ENCODE measurements around the gene TMCC3. TPM values are rescaled to one million over a fixed set of nuclear protein-coding genes. Genes with fewer than 3 reads are reported as not detected.

Gene TMCC3
- total and polyA plus RNA-seq, 2 experiments from 2014 or later: 1.4 to 3.6 TPM

DNA sequence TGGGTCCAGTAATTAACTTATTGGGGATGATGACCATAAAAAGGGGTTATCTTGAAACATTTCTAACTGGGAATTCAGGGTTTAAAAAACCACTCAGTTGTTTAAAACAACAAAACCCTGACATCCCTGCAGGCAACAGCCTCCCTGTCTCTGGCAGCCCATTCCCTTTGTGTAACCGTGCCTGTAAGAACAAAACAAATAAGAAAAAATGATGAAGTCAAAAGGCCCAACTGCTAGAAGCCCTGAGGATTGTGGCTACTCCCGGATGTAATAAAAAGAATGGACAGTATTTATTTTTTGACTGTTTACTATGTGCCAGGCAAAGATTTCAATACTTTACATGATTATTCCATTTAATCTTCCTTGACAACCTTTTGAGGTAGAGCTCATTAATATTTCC, 75.3 kb downstream of the TMCC3 start:
- no peaks in the 10 kb centered on the region for H3K4me1 ChIP-seq (ENCODE audit: insufficient read depth)
- no peaks in the 10 kb centered on the region for H3K4me1 Mint-ChIP-seq
- H3K9me3 Mint-ChIP-seq: no peaks in the 10 kb centered on the region
- no peaks in the 10 kb centered on the region for H3F3A ChIP-seq (replicated peaks; ENCODE audit: low read depth)
- DNase-seq (ENCODE audit: low spot score): no peak
- H3K27me3 ChIP-seq (ENCODE audit: insufficient read depth): no peaks in the 10 kb centered on the region
- H3K27me3 Mint-ChIP-seq (ENCODE audit: insufficient read depth, low read depth, poor library complexity): peaks cover 2% of the 10 kb centered on the region
- no peak overlapping the region for H3K4me3 Mint-ChIP-seq
- 0 out of 2 replicates have a peak, but pooled peaks cover 3% of the 10 kb centered on the region for H3K9me2 ChIP-seq (ENCODE audit: insufficient read depth)
- H3K36me3 ChIP-seq (ENCODE audit: insufficient read depth): no peaks in the 10 kb centered on the region
- no peak overlapping the region for H3K27ac Mint-ChIP-seq
- H2AFZ ChIP-seq: no peak overlapping the region
- no peak overlapping the region for H3K4me2 ChIP-seq
- no peak overlapping the region for H3K27ac ChIP-seq (ENCODE audit: low read depth)
- no peaks in the 10 kb centered on the region for H4K20me1 ChIP-seq (replicated peaks; ENCODE audit: insufficient read depth)
- no peaks in the 10 kb centered on the region for H3K79me2 ChIP-seq (replicated peaks; ENCODE audit: insufficient read depth)
- TF ChIP-seq, protein P1, sequence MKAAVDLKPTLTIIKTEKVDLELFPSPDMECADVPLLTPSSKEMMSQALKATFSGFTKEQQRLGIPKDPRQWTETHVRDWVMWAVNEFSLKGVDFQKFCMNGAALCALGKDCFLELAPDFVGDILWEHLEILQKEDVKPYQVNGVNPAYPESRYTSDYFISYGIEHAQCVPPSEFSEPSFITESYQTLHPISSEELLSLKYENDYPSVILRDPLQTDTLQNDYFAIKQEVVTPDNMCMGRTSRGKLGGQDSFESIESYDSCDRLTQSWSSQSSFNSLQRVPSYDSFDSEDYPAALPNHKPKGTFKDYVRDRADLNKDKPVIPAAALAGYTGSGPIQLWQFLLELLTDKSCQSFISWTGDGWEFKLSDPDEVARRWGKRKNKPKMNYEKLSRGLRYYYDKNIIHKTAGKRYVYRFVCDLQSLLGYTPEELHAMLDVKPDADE (IDR thresholded peaks at IDR 0.05): no peak
- TF ChIP-seq STAT1 (IDR thresholded peaks at IDR 0.05; ENCODE audit: unreplicated experiment) (no peak), CREB1 (CRISPR knock-in tag; IDR thresholded peaks at IDR 0.05; ENCODE audit: low read depth) (no peak), POLR2AphosphoS5 (IDR thresholded peaks at IDR 0.05; ENCODE audit: low read depth) (no peak), ZNF331 (CRISPR knock-in tag; IDR thresholded peaks at IDR 0.05; ENCODE audit: low read depth) (no peak), ZNF114 (CRISPR knock-in tag; IDR thresholded peaks at IDR 0.05) (no peak), JUNB (IDR thresholded peaks at IDR 0.05; ENCODE audit: unreplicated experiment) (no peak), EZH2phosphoT487 (IDR thresholded peaks at IDR 0.05; ENCODE audit: unreplicated experiment) (no peak), ZNF462 (CRISPR knock-in tag; IDR thresholded peaks at IDR 0.05) (no peak), EZH2 (IDR thresholded peaks at IDR 0.05; ENCODE audit: low read depth, unreplicated experiment) (no peak), NANOG (IDR thresholded peaks at IDR 0.05; ENCODE audit: borderline replicate concordance) (no peak)
- TF ChIP-seq, protein P2, sequence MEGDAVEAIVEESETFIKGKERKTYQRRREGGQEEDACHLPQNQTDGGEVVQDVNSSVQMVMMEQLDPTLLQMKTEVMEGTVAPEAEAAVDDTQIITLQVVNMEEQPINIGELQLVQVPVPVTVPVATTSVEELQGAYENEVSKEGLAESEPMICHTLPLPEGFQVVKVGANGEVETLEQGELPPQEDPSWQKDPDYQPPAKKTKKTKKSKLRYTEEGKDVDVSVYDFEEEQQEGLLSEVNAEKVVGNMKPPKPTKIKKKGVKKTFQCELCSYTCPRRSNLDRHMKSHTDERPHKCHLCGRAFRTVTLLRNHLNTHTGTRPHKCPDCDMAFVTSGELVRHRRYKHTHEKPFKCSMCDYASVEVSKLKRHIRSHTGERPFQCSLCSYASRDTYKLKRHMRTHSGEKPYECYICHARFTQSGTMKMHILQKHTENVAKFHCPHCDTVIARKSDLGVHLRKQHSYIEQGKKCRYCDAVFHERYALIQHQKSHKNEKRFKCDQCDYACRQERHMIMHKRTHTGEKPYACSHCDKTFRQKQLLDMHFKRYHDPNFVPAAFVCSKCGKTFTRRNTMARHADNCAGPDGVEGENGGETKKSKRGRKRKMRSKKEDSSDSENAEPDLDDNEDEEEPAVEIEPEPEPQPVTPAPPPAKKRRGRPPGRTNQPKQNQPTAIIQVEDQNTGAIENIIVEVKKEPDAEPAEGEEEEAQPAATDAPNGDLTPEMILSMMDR (conservative IDR thresholded peaks at IDR 0.05; ENCODE audit: low read depth in 2 of 2): no peak
- TF ChIP-seq, protein P3, sequence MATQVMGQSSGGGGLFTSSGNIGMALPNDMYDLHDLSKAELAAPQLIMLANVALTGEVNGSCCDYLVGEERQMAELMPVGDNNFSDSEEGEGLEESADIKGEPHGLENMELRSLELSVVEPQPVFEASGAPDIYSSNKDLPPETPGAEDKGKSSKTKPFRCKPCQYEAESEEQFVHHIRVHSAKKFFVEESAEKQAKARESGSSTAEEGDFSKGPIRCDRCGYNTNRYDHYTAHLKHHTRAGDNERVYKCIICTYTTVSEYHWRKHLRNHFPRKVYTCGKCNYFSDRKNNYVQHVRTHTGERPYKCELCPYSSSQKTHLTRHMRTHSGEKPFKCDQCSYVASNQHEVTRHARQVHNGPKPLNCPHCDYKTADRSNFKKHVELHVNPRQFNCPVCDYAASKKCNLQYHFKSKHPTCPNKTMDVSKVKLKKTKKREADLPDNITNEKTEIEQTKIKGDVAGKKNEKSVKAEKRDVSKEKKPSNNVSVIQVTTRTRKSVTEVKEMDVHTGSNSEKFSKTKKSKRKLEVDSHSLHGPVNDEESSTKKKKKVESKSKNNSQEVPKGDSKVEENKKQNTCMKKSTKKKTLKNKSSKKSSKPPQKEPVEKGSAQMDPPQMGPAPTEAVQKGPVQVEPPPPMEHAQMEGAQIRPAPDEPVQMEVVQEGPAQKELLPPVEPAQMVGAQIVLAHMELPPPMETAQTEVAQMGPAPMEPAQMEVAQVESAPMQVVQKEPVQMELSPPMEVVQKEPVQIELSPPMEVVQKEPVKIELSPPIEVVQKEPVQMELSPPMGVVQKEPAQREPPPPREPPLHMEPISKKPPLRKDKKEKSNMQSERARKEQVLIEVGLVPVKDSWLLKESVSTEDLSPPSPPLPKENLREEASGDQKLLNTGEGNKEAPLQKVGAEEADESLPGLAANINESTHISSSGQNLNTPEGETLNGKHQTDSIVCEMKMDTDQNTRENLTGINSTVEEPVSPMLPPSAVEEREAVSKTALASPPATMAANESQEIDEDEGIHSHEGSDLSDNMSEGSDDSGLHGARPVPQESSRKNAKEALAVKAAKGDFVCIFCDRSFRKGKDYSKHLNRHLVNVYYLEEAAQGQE (IDR thresholded peaks at IDR 0.05; ENCODE audit: unreplicated experiment): no peak
- no peak overlapping the region for H3K4me3 ChIP-seq
- ATAC-seq: no peak
- H3K36me3 Mint-ChIP-seq (ENCODE audit: low read depth): no peaks in the 10 kb centered on the region

All from GM23338 (cell line).